GM19397 (cell line): ENCODE measurements around the gene PDZD2.

Experiments
- ATAC-seq: cut with Tn5 transposase; IDR thresholded peaks from one replicate; pipeline ENCODE4 v1.9.1; 2021; ENCODE audit warnings: mild to moderate bottlenecking, moderate library complexity; ENCODE audit not compliant: unreplicated experiment

Gene PDZD2

DNA sequence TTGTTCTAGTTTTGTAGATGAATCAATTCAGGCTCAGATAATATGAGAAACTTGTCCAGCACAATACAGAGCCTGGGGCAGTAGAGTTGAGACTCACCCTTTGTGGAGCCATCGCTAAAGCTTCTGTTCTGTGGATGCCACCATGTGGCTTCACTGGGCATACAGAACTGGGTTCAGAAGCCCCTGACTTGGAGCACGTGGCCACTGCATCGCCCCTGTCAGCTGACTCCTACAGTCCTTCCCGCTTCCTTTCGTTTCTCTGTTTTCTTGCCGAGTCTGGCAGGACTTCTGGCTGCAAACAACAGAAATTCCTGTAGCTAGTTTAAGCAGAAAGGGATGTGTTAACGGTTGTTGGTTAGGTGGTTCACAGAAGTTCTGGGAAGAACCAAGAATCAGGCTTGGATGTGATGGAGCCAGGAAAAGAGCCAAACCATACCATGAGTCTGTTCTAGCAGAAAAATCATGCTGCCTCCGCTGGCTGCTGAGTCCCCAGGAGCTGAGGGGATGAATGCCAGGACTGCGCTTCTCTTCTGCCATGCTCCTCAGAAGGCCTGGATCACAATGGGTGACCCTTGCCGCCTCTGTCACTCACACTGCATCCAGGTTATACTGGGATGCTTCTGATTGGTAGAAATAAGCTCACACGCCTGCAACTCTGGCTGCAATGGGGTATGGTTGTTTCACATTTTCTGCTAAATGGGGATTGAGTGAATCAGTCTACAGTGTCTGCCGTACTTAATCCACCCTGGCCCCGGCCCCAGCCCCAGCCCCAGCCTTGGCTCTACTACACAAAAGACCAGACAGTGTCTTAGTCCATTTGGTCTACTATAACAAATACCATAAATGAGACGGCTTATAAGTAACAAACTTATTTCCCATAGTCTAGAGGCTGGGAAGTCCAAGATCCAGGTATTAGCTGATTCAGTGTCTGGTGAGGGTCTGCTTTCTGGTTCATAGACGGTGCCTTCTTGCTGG, 272.6 kb downstream of the PDZD2 start:
- no peak for ATAC-seq

DNA sequence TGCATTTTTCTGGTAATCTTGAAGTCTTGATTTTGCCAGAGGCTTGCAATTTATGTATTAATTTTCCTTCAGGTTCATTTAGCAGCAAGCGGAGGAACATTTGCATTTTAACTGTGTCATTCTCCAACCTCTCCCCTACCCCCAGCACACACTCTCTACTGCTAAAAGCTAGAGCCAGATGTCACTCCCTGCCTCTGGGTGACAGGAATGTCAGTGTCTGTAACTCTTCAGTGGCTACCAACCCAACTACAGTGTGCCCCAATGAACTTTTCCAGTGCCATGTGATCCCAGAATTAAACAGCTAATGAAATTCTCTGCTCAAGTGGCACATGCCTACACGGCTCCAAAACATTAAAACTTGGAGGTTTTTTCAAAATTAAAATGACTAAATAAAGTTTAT, 274.9 kb downstream of the PDZD2 start:
- ATAC-seq = no peak

DNA sequence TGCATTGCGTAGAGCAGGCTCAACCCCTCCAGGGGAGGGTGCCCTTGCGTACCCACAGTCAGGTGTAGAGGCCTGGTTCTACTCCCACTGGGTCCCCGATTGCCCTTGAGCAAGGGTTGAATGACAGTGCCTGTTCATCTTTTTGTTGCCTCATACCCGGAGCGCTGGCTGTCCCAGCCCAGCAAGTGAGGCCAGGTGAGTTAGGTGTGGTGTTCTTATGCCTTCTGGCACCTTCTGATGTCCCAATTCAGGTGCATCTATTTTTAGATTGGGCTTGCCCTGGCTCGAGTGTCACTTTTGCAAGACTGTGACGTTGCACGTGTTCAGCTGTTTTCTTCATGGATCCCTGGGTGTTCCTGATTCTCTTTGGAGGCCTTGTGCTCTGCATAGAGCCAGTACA, 277.4 kb downstream of the PDZD2 start:
- ATAC-seq = no peak

DNA sequence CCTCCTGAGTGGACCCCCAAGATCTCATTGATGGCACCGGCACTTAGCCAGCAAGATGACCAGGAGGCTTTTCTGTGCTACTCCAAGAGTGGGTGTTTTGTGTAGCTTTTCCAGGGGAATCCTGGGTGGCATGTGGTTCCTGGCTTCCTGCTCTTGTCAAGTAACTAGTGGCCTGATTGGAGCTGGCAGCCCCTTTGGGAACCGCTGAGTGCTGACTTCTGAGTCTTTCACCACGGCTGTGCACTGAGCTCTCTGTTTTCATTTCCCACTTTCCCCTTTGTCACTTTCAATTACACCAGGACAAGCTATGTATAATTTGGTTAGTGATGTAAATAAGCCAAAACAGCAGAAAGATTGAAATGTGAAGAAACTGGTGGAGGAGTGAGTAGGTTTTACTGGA, 279.8 kb downstream of the PDZD2 start:
- no peak for ATAC-seq

DNA sequence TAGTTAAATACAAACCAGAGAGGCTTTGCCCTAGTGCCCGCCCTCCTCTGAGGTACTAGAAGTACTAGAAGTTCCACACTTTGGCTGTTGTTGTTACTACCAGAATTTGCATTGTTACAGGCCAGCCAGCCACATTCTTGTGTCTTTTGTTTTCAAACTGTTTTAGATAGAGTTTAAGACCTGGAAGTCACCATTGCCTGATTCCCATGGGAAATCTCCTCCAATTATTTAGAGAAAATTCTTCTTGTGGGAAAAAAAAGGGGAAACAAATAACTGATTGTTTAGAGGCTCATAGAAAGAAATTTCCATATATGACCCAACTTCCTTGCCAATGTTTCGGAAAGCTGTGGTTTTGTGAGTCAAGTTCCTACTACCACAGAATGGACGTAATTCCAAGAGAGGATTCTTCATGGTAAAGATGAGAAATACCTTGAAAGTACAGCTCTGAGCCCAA, 282.9 kb downstream of the PDZD2 start:
- ATAC-seq = no peak

DNA sequence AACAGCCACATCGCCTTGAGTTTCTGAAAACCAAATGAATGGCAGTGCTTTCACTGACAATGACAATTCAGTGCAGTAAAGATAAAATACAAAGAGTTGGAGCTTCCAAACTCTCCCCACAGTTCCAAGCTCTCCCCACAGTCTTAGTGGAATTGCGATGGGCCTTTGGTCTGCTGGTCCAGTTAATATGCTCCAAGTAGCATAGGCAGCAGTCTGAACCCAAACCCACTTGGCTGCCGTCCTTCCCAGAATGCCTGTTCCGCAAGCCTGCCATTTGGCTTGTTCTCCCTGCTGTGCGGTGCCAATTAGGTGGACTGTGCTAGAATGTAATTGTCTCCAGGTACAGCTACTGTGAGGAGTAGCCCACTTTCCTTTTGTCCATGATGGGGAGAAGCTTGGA, 285.1 kb downstream of the PDZD2 start:
- ATAC-seq = no peak

DNA sequence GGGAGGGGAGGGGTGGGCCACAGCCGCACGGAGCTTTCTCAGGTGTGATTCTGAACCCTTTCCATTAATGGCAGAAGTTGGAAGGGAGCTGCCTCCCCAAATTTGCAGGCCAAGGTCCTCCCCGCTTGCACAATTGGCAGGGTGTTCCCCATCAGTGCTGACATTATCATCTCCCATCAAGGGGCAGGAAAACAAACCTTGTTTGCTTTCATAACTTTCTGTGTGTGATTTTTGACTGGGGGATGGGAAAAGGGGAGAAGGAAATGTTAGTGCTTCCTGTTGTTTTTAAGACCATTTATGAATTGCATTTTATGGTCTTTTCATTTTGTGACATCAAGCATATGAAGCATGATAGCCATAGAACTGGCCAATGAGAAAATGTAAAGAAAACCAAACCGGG, 292.9 kb downstream of the PDZD2 start:
- ATAC-seq = no peak

DNA sequence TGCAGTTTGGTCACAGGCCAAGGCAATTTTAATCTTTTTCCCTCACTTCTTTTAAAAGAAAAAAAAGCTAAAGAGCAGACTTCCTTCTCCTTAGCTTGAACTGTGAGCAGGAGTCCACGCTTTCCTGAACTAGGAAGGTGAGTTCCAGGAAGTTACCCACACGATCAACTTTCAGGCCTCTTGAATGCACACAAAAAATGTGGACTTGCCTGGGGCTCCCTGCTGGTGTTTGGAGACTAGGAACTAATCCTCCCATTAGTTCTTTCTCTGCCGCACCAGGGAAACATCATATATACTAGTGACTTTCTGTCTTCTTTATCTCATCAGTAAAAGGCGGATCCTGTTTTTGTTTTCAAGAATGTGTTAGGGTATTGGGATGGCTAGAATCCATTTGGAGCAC, 295.2 kb downstream of the PDZD2 start:
- ATAC-seq = no peak

DNA sequence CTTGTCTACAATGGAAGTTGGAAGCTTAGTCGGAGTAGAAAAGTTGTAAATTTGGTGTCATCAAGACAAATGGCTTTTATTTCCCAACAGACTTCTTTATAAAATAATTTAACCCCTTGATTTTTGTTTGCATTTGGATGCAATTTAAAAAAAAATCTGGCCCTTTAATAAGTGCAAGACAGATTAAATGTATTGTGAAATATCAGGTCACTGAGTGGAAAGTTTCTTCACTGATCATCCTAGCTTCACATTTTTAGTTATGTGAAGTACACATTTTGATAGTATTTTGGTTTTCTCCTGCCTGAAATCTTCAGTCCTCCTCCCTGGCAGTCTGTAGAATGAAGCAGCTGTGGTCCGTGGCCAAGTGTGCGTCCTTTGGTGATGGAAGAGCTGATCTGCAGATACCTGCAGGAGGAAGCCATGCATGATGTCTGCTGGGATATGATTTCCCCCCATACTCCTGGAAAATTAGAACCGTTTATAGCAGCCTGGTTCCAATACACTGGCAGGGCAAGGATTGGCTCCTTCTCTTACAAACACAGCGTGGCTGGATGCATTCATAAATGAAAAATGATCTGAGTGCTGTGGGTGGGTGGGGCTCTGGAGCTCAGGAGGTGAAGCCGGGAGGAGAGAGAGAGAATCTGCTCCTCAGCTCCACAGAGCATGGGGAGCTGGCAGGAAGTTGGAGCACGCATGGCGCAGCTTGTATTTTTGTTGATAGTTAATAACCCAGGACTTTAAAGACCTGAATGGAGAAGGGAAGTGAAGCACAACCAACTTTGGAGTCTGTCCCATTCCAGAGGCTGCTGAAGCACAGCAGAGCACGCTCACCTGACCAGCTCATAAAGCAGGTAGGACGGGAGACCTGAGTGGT, 296.8 kb downstream of the PDZD2 start:
- ATAC-seq = no peak

DNA sequence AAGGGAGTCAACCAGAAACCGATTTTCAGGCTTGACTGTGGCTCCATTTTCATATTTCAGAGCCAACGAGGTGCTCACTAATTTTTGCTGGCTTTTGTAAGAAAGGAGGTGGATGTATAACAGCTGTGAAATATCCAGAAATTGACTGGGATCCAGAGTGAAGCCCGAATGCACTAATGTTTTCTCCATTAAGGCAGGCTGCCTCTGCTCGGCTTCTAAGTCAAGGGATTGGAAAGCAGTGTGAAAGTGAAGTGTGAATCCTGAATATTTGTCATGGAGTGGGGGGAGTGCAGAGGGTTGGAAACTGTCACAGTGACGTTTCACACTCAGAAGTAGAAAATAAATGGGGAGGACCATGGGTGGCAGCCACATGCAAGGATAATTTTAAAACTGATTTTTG, 297.8 kb downstream of the PDZD2 start:
- ATAC-seq = no peak

DNA sequence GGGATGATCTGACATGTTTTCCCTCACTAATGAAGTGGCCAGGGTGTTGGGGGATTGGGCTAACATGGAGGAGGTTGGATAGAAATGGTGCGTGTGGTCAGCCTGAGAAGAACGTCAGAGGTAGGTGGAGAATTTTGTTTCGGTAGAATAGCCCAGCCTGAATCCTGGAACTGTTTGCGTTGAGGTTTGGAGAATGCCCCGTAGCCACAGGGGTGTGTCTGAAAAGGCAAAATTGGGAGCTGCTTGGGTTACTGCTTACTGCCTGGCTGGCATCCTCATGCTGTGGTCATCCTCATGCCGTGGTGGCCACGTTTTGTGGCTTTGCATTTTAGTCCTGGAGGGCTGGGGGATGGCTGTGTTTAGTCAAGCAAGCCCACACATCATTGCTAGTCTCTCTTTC, 298.3 kb downstream of the PDZD2 start:
- no peak for ATAC-seq

DNA sequence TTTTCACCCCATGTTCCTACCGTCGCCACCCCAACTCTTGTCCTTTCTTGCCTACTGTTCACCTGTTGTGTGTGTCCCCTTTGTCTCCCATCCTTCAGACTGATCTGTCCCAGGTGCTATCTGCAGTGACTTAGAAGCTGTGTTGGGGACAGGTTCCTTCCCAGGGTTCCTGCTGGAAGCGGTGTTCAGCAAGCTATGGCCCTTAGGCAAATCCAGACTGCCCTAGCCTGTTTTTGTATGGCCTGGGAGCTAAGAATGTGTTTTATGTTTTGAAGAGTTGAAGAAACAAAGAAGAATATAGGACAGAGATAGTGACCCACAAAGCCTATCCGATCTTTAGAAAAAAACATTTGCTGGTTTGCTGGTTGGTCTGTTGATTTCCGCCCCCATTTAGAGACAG, 298.8 kb downstream of the PDZD2 start:
- no peak for ATAC-seq

DNA sequence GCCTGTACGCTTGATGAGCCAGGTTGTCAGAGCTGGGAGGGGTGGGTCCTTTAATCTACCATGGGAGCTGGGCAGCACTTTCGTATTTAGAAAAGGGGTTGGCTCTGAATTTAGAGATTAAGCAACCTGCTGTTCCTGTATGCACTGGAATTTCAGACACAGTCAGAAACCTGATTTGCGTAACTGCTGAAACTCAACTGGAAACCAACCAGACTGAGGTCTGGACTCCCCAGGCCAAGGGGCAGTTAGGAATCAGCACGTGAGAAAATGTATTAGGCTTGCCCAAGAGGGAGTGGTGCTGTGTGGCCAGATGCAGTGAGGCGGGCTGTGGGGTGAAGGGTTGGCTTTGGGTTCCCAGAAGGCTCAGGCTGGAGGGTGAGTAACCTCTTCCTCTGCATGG, 300.2 kb downstream of the PDZD2 start:
- ATAC-seq = no peak

DNA sequence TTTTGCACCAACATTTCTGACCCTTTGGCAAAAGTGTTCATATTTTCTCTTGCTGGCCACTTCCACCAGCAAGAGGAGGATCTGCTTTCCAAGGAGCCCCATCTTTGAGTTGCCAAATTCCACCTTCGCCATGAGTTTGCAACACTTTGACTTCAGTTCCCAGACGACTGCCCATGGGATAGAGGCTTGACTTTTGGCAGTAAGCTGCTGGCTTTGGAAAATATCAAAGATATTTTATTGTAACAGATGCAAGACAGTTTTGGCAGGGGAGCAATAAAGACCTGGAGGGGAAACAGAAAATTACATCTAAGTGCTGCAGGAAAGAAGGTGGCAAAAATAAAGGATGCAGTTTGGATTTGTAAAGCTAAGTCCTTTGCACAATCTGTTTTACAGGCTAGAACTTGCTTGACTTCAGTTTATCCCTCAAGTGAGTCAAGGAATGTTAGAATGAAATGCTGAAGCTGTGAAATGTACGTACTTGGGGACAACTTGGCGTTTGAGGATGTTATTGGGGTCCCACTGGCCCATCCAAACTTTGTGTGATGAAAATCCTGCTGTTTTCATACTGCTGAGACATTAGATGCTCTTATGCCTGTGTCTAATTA, 302.3 kb downstream of the PDZD2 start:
- no peak for ATAC-seq

DNA sequence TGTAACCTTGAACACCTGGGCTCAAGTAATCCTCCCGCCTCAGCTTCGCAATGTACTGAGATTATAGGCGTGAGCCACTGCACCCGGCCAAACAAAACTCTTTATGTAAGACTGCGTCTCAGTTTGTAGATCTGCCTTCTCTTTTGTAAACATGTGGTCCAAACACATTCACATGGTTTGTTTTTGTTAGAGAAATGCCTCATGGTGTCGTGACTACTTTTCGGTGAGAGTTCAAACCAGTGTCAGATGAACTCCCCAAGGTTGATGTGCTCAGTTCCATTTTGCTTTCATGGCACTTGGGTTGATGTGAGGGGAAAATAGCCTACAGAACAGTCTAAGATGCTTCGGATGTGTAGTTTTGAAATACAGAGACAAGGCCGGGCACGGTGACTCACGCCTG, 303.6 kb downstream of the PDZD2 start:
- no peak for ATAC-seq

DNA sequence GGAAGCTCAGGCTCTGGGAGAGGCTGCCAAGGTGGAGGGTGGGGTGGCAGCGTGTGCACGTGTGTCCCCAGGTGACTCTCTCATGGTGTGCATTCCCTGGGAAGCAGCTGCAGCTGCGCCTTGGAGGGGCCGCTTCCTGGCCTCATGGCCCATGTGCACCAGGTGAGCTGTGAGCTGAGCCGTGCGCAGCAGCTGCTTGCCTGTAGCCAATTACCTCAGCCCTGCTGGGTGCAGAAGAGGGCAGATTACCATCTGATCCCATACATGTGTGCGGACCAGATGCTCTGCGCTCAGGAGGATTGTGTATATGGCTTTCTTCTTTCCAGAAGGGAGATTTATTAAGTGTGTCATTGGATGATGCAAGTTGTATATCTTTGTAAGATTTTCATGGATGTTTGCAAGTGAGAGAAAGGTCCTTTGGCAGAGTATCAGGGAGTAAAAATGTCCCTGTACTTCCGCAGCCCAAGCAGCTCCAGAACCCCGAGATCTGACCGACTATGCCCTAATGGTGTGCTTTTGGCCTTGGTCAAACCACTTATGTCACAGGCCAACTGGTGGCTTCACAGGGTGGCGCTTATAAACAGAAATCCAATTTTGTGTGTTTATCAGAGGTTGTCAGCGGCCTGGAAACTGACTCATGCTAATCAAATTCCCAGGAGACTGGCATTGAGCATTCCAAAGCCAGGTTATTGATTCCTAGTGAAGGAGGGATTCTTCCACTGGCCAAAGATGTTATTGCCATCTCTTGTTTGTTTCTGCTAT, 305.9 kb downstream of the PDZD2 start:
- no peak for ATAC-seq

DNA sequence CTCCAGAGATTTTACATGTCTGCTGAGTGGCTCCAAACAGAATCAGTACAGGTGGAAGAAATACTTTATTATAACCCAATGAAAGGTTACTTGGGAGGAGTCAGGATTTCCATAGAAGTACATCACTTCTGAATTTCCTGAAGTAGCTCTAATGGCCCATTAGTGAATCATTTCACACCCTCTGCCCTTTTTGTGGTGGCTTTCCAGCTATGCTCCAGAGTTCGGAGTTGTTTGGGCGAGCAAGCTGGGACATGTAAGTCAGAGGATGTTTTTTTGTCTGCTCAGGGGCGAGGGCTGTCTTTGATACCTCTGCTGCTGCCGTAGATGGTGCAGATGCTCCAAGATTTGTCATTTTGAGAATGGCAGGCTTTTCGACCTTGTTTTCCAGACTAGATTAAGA, 309.1 kb downstream of the PDZD2 start:
- ATAC-seq = no peak

DNA sequence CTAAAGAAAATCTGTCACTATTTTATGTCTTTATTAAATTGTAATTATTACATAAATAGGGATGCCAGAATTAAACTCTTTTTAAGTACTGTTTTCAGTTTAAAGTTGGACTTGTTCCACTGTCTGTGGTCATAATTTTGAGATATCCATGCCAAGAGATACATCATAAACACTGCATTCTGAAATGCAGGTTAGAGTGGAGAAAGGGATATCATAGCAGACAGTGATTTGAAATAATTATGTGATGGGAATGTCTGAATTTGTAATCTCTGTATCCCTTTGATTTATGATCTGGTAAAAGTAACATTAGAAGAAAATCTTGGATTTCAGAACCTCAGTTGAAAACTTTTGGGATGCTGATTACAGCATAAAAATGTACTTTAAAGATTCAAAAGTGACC, 313.1 kb downstream of the PDZD2 start:
- ATAC-seq = no peak

DNA sequence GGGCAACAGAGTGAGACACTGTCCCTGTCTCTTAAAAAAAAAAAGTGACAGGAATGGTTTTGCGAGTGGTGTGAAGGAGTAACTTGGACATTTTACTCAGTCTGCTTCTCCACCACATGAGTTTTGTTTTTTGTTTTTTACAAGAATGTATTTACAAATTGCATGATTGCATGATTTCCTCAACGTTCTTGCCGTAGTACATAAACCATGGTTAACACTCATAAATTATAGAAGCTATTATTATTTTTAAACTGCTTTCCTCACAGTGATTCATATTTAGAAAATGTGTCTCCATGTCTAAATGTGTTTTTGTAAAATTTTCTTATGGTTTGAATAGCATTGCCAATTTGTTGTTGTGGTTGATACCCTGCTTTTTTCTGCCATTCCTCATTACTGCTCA, 315.2 kb downstream of the PDZD2 start:
- no peak for ATAC-seq

DNA sequence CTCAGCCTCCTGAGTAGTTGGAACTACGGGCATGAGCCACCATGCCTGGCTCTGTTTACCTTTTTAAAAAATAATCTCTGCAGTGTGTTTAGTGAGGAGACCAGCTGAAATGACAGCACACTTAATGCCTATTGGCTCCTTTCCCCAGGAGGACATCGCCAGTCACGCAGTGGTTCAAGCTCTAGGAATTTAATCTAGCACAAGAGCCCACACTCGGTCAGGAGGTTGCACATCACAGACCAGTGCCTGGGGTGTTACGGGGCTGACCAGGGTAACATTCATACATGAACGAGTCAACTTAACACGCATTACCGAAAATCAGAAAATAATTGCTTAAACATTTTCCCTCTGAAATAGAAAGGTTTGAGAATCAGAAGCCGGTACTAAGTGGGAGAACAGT, 318.2 kb downstream of the PDZD2 start:
- ATAC-seq = no peak

DNA sequence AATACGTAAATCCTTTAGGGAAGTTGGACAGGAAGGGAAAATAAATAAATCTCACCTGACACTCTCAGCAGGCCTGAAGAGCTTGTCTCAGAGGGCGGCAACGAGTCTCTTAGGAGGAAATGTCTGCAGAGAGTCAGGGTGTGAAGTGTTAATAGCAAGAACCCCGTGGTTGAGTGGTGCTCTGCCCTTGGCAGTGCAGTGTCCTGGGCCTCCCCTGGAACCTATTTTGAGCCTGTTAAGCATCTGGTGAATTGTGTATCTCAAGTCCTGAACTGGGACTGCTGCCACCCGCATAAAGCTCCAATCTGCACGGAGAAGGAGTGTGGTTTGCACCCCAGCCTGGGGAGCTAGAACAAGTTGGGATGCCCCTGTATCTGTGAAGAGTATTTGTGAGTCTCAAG, 323.4 kb downstream of the PDZD2 start:
- no peak for ATAC-seq
